CD14-positive monocyte (primary cell): Measurements from ENCODE around the gene ITGB3BP. TPM values are rescaled to one million over a fixed set of nuclear protein-coding genes. Genes with fewer than 3 reads are reported as not detected.
A peak's percentile ranks its signal among the peaks of the same experiment; 100 is the strongest.

Experiments used
- DNase-seq, 3 donors: peaks; one replicate each; pipeline ENCODE4 v3.0.0-alpha.2; 2011 to 2022
- H2AFZ ChIP-seq: 2 replicates; pipeline ENCODE4 v1.6.0; 2012; ENCODE audit warnings: mild to moderate bottlenecking, low read depth, low read length, inconsistent platforms; ENCODE audit not compliant: insufficient read depth, poor library complexity, severe bottlenecking
- H3K27ac ChIP-seq, 2 donors: 1 replicate in 1 of 2; 2 replicates in 1 of 2; pipeline ENCODE4 v1.5.1; 2012 to 2013; ENCODE audit warnings: low read length in 2 of 2, control low read depth in 1 of 2, inconsistent platforms in 1 of 2, low read depth in 1 of 2, mild to moderate bottlenecking in 1 of 2
- H3K27me3 ChIP-seq, 2 donors: one replicate each; pipeline versions ENCODE4 v1.6.0 to v1.6.1; 2011 to 2013; ENCODE audit warnings: low read length in 2 of 2; ENCODE audit not compliant: control insufficient read depth in 2 of 2, insufficient read depth in 2 of 2
- H3K36me3 ChIP-seq, 2 donors: replicated peaks in 1 of 2; 1 replicate in 1 of 2; 2 replicates in 1 of 2; pipeline versions ENCODE4 v1.5.1 to v1.6.1; 2012 to 2013; ENCODE audit warnings: low read length in 2 of 2, control low read depth in 1 of 2, inconsistent platforms in 1 of 2, mild to moderate bottlenecking in 1 of 2; ENCODE audit not compliant: insufficient read depth in 2 of 2, control insufficient read depth in 1 of 2
- H3K4me1 ChIP-seq, 2 donors: 1 replicate in 1 of 2; 2 replicates in 1 of 2; pipeline versions ENCODE4 v1.5.1 to v1.6.1; 2012 to 2013; ENCODE audit warnings: low read length in 2 of 2, control low read depth in 1 of 2, inconsistent platforms in 1 of 2, mild to moderate bottlenecking in 1 of 2, moderate library complexity in 1 of 2; ENCODE audit not compliant: insufficient read depth in 2 of 2, control insufficient read depth in 1 of 2
- H3K4me2 ChIP-seq: replicated peaks from 2 replicates; pipeline ENCODE3; 2012; ENCODE audit warnings: low read length, moderate library complexity, mild to moderate bottlenecking; ENCODE audit not compliant: poor library complexity, severe bottlenecking; ENCODE audit errors: extremely low read depth
- H3K4me3 ChIP-seq, 3 experiments: fragments of 200-600 bp in 1 of 3; sonication (generic) in 1 of 3; replicated peaks in 1 of 3; 1 replicate in 2 of 3; 2 replicates in 1 of 3; pipeline ENCODE4 v1.5.1; 2011 to 2013; ENCODE audit warnings: low read length in 3 of 3, mild to moderate bottlenecking in 3 of 3, control low read depth in 2 of 3, low read depth in 2 of 3, inconsistent platforms in 1 of 3, moderate library complexity in 1 of 3
- H3K79me2 ChIP-seq: 2 replicates; pipeline ENCODE4 v1.6.0; 2012; ENCODE audit warnings: mild to moderate bottlenecking, control low read depth, inconsistent platforms, low read length, moderate library complexity; ENCODE audit not compliant: insufficient read depth
- H3K9ac ChIP-seq: 2 replicates; pipeline ENCODE4 v1.6.0; 2017; ENCODE audit warnings: low read length, mild to moderate bottlenecking; ENCODE audit not compliant: insufficient read depth, poor library complexity, severe bottlenecking
- H3K9me3 ChIP-seq, 2 donors: replicated peaks in 1 of 2; 1 replicate in 1 of 2; 2 replicates in 1 of 2; pipeline versions ENCODE4 v1.5.1 to v1.6.1; 2012 to 2013; ENCODE audit warnings: low read length in 2 of 2, control low read depth in 1 of 2; ENCODE audit not compliant: control insufficient read depth in 1 of 2, insufficient read depth in 1 of 2
- H4K20me1 ChIP-seq: 2 replicates; pipeline ENCODE4 v1.6.0; 2012; ENCODE audit warnings: mild to moderate bottlenecking, low read length, control low read depth, moderate library complexity; ENCODE audit not compliant: insufficient read depth
- H3K27ac Mint-ChIP-seq, 7 donors: one replicate each; pipeline ENCODE4 v1.8.0; 2020; ENCODE audit warnings: mild to moderate bottlenecking in 7 of 7, mixed read lengths in 7 of 7, moderate library complexity in 6 of 7, inconsistent platforms in 2 of 7
- H3K27me3 Mint-ChIP-seq, 3 donors: one replicate each; pipeline ENCODE4 v1.8.0; 2021 to 2022; ENCODE audit warnings: low read depth in 3 of 3, mild to moderate bottlenecking in 3 of 3, mixed read lengths in 3 of 3, moderate library complexity in 3 of 3, inconsistent platforms in 1 of 3
- H3K36me3 Mint-ChIP-seq, 2 donors: one replicate each; pipeline ENCODE4 v1.8.0; 2020; ENCODE audit warnings: mixed read lengths in 2 of 2, inconsistent platforms in 1 of 2, mild to moderate bottlenecking in 1 of 2
- H3K4me1 Mint-ChIP-seq: one replicate; pipeline ENCODE4 v1.8.0; 2020; ENCODE audit warnings: mild to moderate bottlenecking, mixed read lengths
- H3K4me3 Mint-ChIP-seq, 2 donors: one replicate each; pipeline ENCODE4 v1.8.0; 2020; ENCODE audit warnings: mild to moderate bottlenecking in 2 of 2, mixed read lengths in 2 of 2, moderate library complexity in 1 of 2
- H3K9me3 Mint-ChIP-seq, 7 donors: one replicate each; pipeline ENCODE4 v1.8.0; 2020 to 2022; ENCODE audit warnings: mixed read lengths in 7 of 7, mild to moderate bottlenecking in 6 of 7, moderate library complexity in 6 of 7, inconsistent platforms in 2 of 7
- CTCF ChIP-seq: fragments of 200-600 bp; IDR thresholded peaks from one replicate; pipeline ENCODE4 v1.8.0; 2022; ENCODE audit warnings: antibody characterized with exemption, mild to moderate bottlenecking
- WGBS: methylation state at CpG from one replicate; pipeline ENCODE4 v1.1.5; 2013; ENCODE audit warnings: missing lambda C conversion rate; ENCODE audit not compliant: insufficient coverage; 5-methylcytosine and 5-hydroxymethylcytosine counted together
- intact Hi-C, 2 donors: fragments of 100-400 bp; cut with micrococcal nuclease; formaldehyde crosslinking; loops; one replicate each; pipeline versions ENCODE4 v1.15.0 to v1.15.1; 2023
- polyA plus RNA-seq, 3 donors: library from polyadenylated mRNA; depleted of rRNA in 1 of 3; unstranded in 2 of 3; stranded (reverse) in 1 of 3; fragments of 300-500 nt in 2 of 3; fragments of >200 nt in 1 of 3; fragmentation: Illumina TruSeq in 2 of 3; gene quantifications; 1 replicate in 2 of 3; 2 replicates in 1 of 3; pipeline ENCODE4 v1.2.3, GENCODE V29; 2012 to 2021

Gene ITGB3BP
- polyA plus RNA-seq, 3 donors: 5.2 to 7.0 (median 6.6) TPM

DNA sequence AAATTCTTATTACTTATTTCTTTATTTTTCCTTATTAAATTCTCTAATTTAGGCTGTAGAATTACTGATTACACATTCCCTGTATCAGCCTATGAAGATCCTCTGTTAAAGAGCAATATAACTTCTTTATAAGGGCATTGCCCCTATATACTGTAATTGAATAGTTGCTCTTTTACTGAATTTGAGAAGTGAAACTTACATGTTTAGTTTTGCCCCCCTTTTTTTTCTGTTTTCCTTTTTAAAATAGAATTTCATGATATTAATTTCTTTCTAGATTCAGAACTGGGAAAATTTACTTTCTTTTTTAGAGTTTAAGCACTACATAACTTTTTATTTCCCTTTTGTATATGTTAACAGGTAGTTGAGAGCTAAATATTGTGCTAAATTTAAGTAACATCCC lies 40.7 kb upstream of the ITGB3BP start:
- no peak overlapping the region for H3K27ac ChIP-seq
- H3K27me3 ChIP-seq: no peaks in the 10 kb centered on the region
- no peaks in the 10 kb centered on the region for H4K20me1 ChIP-seq
- Mint-ChIP-seq H3K4me1 (no peaks in the 10 kb centered on the region), H3K4me3 (no peak overlapping the region), H3K9me3 (no peaks in the 10 kb centered on the region), H3K27ac (no peak overlapping the region), H3K36me3 (peaks cover 4% of the 10 kb centered on the region in 2 donors), H3K27me3 (peaks cover 0 to 1% (median 0%) of the 10 kb centered on the region in 3 donors)
- no peaks in the 10 kb centered on the region for H3K36me3 ChIP-seq
- no peaks in the 10 kb centered on the region for H3K79me2 ChIP-seq
- H2AFZ ChIP-seq: no peak overlapping the region
- H3K4me1 ChIP-seq: no peaks in the 10 kb centered on the region
- no peak overlapping the region for H3K4me2 ChIP-seq
- no peaks in the 10 kb centered on the region for H3K9me3 ChIP-seq
- H3K4me3 ChIP-seq: no peak overlapping the region
- intact Hi-C loops: no loop called here
- no peak for DNase-seq
- no peak for TF ChIP-seq CTCF
- H3K9ac ChIP-seq: no peak overlapping the region

- DNase-seq: no peak
- H3K27me3 Mint-ChIP-seq: no peaks in the 10 kb centered on the region
- no peak for TF ChIP-seq CTCF
These were observed 36.3 kb upstream of the ITGB3BP start for GRCh38 chr1:63559357-63559756.

More at GRCh38 chr1:63559357-63559756, 36.3 kb upstream of the ITGB3BP start:
- Histone ChIP-seq H4K20me1 (no peaks in the 10 kb centered on the region), H3K4me1 (no peaks in the 10 kb centered on the region), H3K4me3 (no peak overlapping the region), H3K9ac (no peak overlapping the region), H3K36me3 (no peaks in the 10 kb centered on the region), H3K4me2 (no peak overlapping the region), H2AFZ (no peak overlapping the region), H3K27me3 (no peaks in the 10 kb centered on the region), H3K27ac (no peak overlapping the region), H3K9me3 (no peaks in the 10 kb centered on the region), H3K79me2 (no peaks in the 10 kb centered on the region)
- H3K4me1 Mint-ChIP-seq: no peaks in the 10 kb centered on the region
- intact Hi-C loops: no loop called here
- WGBS: no CpG with 5 or more reads among the region's 2 CpGs
- no peaks in the 10 kb centered on the region for H3K9me3 Mint-ChIP-seq
- peaks cover 0 to 2% of the 10 kb centered on the region in 2 donors for H3K36me3 Mint-ChIP-seq
- no peak overlapping the region for H3K4me3 Mint-ChIP-seq
- H3K27ac Mint-ChIP-seq: peak overlapping the region in 1 of 7 donors; percentile 30
